H1 (cell line): ENCODE measurements around the gene DIPK1A. TPM values are rescaled to one million over a fixed set of nuclear protein-coding genes. Genes with fewer than 3 reads are reported as not detected.

ENCODE experiments used
- CTCF ChIA-PET: fragments of 300-600 bp; sonication (Branson Sonifier 250); formaldehyde crosslinking; loops from one replicate; lab custom pipeline; 2021; ENCODE audit not compliant: partially characterized antibody; lab: Charles Lee
- POLR2A ChIA-PET: fragments of 300-600 bp; sonication (Branson Sonifier 250); formaldehyde crosslinking; loops from one replicate; lab custom pipeline; 2021; ENCODE audit warnings: inconsistent platforms; ENCODE audit not compliant: partially characterized antibody; lab: Charles Lee
- DNase-seq, 2 experiments: peaks; one replicate each; pipeline versions ENCODE4 v3.0.0 to v3.0.0-alpha.2; 2010 to 2022; ENCODE audit warnings: low spot score in 2 of 2, low read depth in 1 of 2, mixed read lengths in 1 of 2
- FAIRE-seq: peaks from 2 replicates; lab custom pipeline; 2011; peaks lifted over from hg19 to GRCh38; lab: Jason Lieb, UNC
- H2AFZ ChIP-seq: 2 replicates; pipeline ENCODE4 v1.8.1; 2012; ENCODE audit warnings: low read length, inconsistent platforms
- H2AK5ac ChIP-seq: 2 replicates; pipeline ENCODE4 v1.6.1; 2013; ENCODE audit warnings: low read depth, low read length
- H2BK120ac ChIP-seq: replicated peaks from 2 replicates; pipeline ENCODE3; 2013; ENCODE audit warnings: low read depth, low read length, inconsistent platforms
- H2BK12ac ChIP-seq: 2 replicates; pipeline ENCODE4 v1.6.1; 2013; ENCODE audit warnings: low read depth, low read length
- H2BK15ac ChIP-seq: 2 replicates; pipeline ENCODE4 v1.6.1; 2013; ENCODE audit warnings: low read length
- H2BK20ac ChIP-seq: 2 replicates; pipeline ENCODE4 v1.6.1; 2013; ENCODE audit warnings: low read length
- H2BK5ac ChIP-seq: 2 replicates; pipeline ENCODE4 v1.6.1; 2013; ENCODE audit warnings: low read depth, low read length
- H3K14ac ChIP-seq: 2 replicates; pipeline ENCODE4 v1.6.1; 2013; ENCODE audit warnings: inconsistent platforms; ENCODE audit not compliant: insufficient read length
- H3K18ac ChIP-seq: 2 replicates; pipeline ENCODE4 v1.6.1; 2013; ENCODE audit warnings: low read length; ENCODE audit errors: extremely low read depth
- H3K23ac ChIP-seq: 2 replicates; pipeline ENCODE4 v1.6.1; 2013; ENCODE audit warnings: inconsistent platforms; ENCODE audit not compliant: insufficient read length
- H3K23me2 ChIP-seq: 2 replicates; pipeline ENCODE4 v1.6.1; 2013; ENCODE audit warnings: low read depth, low read length
- H3K27ac ChIP-seq: 2 replicates; pipeline ENCODE4 v1.6.1; 2011; ENCODE audit warnings: low read depth, low read length, inconsistent platforms
- H3K27me3 ChIP-seq, 4 experiments: replicated peaks in 1 of 4; 1 replicate in 1 of 4; 2 replicates in 3 of 4; pipeline versions ENCODE4 v1.6.1 to v1.8.1; 2011 to 2013; ENCODE audit warnings: low read length in 3 of 4, mild to moderate bottlenecking in 3 of 4, inconsistent platforms in 2 of 4, mixed read lengths in 2 of 4, moderate library complexity in 1 of 4; ENCODE audit not compliant: control insufficient read depth in 3 of 4, insufficient read depth in 3 of 4; ENCODE audit errors: extremely low read depth in 1 of 4
- H3K36me3 ChIP-seq, 4 experiments: 2 replicates each; pipeline versions ENCODE4 v1.6.1 to v1.8.1; 2011 to 2013; ENCODE audit warnings: mild to moderate bottlenecking in 4 of 4, low read length in 3 of 4, moderate library complexity in 2 of 4, control low read depth in 1 of 4, inconsistent platforms in 1 of 4; ENCODE audit not compliant: insufficient read depth in 4 of 4, control insufficient read depth in 2 of 4
- H3K4ac ChIP-seq: replicated peaks from 2 replicates; pipeline ENCODE3; 2013; ENCODE audit warnings: low read length, low read depth, mixed read lengths, inconsistent platforms; ENCODE audit not compliant: insufficient read length
- H3K4me1 ChIP-seq, 4 experiments: replicated peaks in 1 of 4; 1 replicate in 1 of 4; 2 replicates in 3 of 4; pipeline versions ENCODE4 v1.6.1 to v1.8.1; 2011 to 2013; ENCODE audit warnings: low read length in 3 of 4, inconsistent platforms in 2 of 4, mixed read lengths in 1 of 4; ENCODE audit not compliant: insufficient read depth in 4 of 4, control insufficient read depth in 3 of 4
- H3K4me2 ChIP-seq, 2 experiments: 2 replicates each; pipeline versions ENCODE4 v1.6.1 to v1.8.1; 2011 to 2013; ENCODE audit warnings: low read depth in 2 of 2, low read length in 2 of 2, control low read depth in 1 of 2, inconsistent platforms in 1 of 2, mild to moderate bottlenecking in 1 of 2; ENCODE audit not compliant: insufficient read depth in 1 of 2
- H3K4me3 ChIP-seq, 4 experiments: fragments of 200-600, 300-600 bp in 1 of 4; sonication (generic), shearing (Covaris generic), sonication (Bioruptor Twin) in 1 of 4; 2 replicates each; pipeline versions ENCODE4 v1.5.1 to v1.8.1; 2011 to 2016; ENCODE audit warnings: low read length in 4 of 4, low read depth in 3 of 4, control low read depth in 2 of 4, inconsistent platforms in 2 of 4, mild to moderate bottlenecking in 2 of 4, mixed read lengths in 1 of 4, moderate library complexity in 1 of 4; ENCODE audit not compliant: insufficient read depth in 2 of 4; ENCODE audit errors: extremely low read depth in 1 of 4
- H3K56ac ChIP-seq: replicated peaks from 2 replicates; pipeline ENCODE3; 2013; ENCODE audit warnings: low read depth, mild to moderate bottlenecking, mixed read lengths, low read length, inconsistent platforms; ENCODE audit not compliant: insufficient read length
- H3K79me1 ChIP-seq: 2 replicates; pipeline ENCODE4 v1.6.1; 2013; ENCODE audit warnings: low read depth, low read length, control low read depth
- H3K79me2 ChIP-seq, 2 experiments: 2 replicates each; pipeline versions ENCODE4 v1.6.1 to v1.8.1; 2012 to 2013; ENCODE audit warnings: low read length in 2 of 2, mild to moderate bottlenecking in 2 of 2, inconsistent platforms in 1 of 2; ENCODE audit not compliant: insufficient read depth in 2 of 2, control insufficient read depth in 1 of 2
- H3K9ac ChIP-seq, 4 experiments: replicated peaks in 1 of 4; 1 replicate in 1 of 4; 2 replicates in 3 of 4; pipeline versions ENCODE4 v1.6.1 to v1.8.1; 2011 to 2013; ENCODE audit warnings: low read depth in 3 of 4, low read length in 3 of 4, control low read depth in 2 of 4, mild to moderate bottlenecking in 2 of 4, moderate library complexity in 2 of 4, inconsistent platforms in 1 of 4; ENCODE audit errors: extremely low read depth in 1 of 4
- H3K9me3 ChIP-seq, 2 experiments: 2 replicates each; pipeline versions ENCODE4 v1.6.1 to v1.8.1; 2012 to 2013; ENCODE audit warnings: mild to moderate bottlenecking in 2 of 2, moderate library complexity in 2 of 2, control low read depth in 1 of 2, inconsistent platforms in 1 of 2, low read depth in 1 of 2, low read length in 1 of 2, mixed read lengths in 1 of 2; ENCODE audit not compliant: insufficient read depth in 2 of 2
- H4K20me1 ChIP-seq, 2 experiments: replicated peaks in 1 of 2; 2 replicates each; pipeline versions ENCODE3 to v1.8.1; 2011 to 2013; ENCODE audit warnings: inconsistent platforms in 2 of 2, low read length in 2 of 2, mild to moderate bottlenecking in 1 of 2; ENCODE audit not compliant: insufficient read depth in 2 of 2, control insufficient read depth in 1 of 2
- H4K5ac ChIP-seq: 2 replicates; pipeline ENCODE4 v1.6.1; 2013; ENCODE audit warnings: low read length, low read depth, mixed read lengths, inconsistent platforms; ENCODE audit not compliant: insufficient read length
- H4K8ac ChIP-seq: 2 replicates; pipeline ENCODE4 v1.8.0; 2013; ENCODE audit warnings: mild to moderate bottlenecking, moderate library complexity, low read length, inconsistent platforms; ENCODE audit not compliant: insufficient read depth; ENCODE audit errors: extremely low read depth
- H4K91ac ChIP-seq: replicated peaks from 2 replicates; pipeline ENCODE3; 2013; ENCODE audit warnings: low read length, mixed read lengths, inconsistent platforms; ENCODE audit not compliant: insufficient read length
- ASH2L ChIP-seq: fragments of 200-600, 300-600 bp; sonication (generic); IDR thresholded peaks from one replicate; pipeline ENCODE4 v1.7.1; 2017; ENCODE audit warnings: low read length
- BCL11A ChIP-seq, 2 experiments: IDR thresholded peaks; one replicate each; pipeline ENCODE4 v1.6.1; 2011; ENCODE audit warnings: low read depth in 2 of 2, low read length in 2 of 2, mild to moderate bottlenecking in 2 of 2
- CBX5 ChIP-seq: fragments of 300-800, 300-1000 bp; sonication (generic); IDR thresholded peaks from 2 replicates; pipeline ENCODE4 v1.7.1; 2016; ENCODE audit warnings: antibody characterized with exemption, low read length, low read depth
- GABPA ChIP-seq: IDR thresholded peaks from 2 replicates; pipeline ENCODE4 v1.6.1; 2011; ENCODE audit warnings: mild to moderate bottlenecking, low read length, moderate library complexity, borderline replicate concordance; ENCODE audit not compliant: insufficient read depth
- NANOG ChIP-seq: IDR thresholded peaks from 2 replicates; pipeline ENCODE4 v1.6.1; 2011; ENCODE audit warnings: low read length, low read depth, mild to moderate bottlenecking, inconsistent platforms; ENCODE audit not compliant: insufficient read depth, poor library complexity, severe bottlenecking
- POU5F1 ChIP-seq: IDR thresholded peaks from 2 replicates; pipeline ENCODE4 v1.6.1; 2011; ENCODE audit warnings: low read depth, mild to moderate bottlenecking, low read length, moderate library complexity
- RFX5 ChIP-seq: IDR thresholded peaks from 2 replicates; pipeline ENCODE4 v1.6.1; 2011; ENCODE audit warnings: low read depth, low read length, improper control_type of control experiment, borderline replicate concordance
- SAP30 ChIP-seq: fragments of 300-600 bp; sonication (generic); IDR thresholded peaks from 2 replicates; pipeline ENCODE4 v1.7.1; 2012; ENCODE audit warnings: low read length, moderate library complexity, mild to moderate bottlenecking, inconsistent platforms; ENCODE audit not compliant: insufficient read depth, insufficient replicate concordance
- SP2 ChIP-seq: IDR thresholded peaks from 2 replicates; pipeline ENCODE4 v1.6.1; 2012; ENCODE audit warnings: mild to moderate bottlenecking, low read length, inconsistent platforms
- USF2 ChIP-seq: IDR thresholded peaks from 2 replicates; pipeline ENCODE4 v1.6.1; 2011; ENCODE audit warnings: low read length, improper control_type of control experiment
- WGBS, 2 experiments: shearing (Covaris generic) in 1 of 2; methylation state at CpG; one replicate each; pipeline versions ENCODE4 v1.1.6 to v1.1.7; 2013 to 2015; ENCODE audit warnings: low lambda C conversion rate in 2 of 2, mixed read lengths in 2 of 2, inconsistent platforms in 1 of 2, low coverage in 1 of 2, missing lambda C conversion rate in 1 of 2; ENCODE audit not compliant: insufficient replicate concordance in 2 of 2, insufficient coverage in 1 of 2, insufficient read length in 1 of 2; ENCODE audit errors: extremely low coverage in 1 of 2, missing lambda C conversion rate in 1 of 2; 5-methylcytosine and 5-hydroxymethylcytosine counted together
- polyA plus RNA-seq, 7 experiments: library from polyadenylated mRNA; depleted of rRNA in 3 of 7; stranded (reverse) in 5 of 7; unstranded in 2 of 7; fragments of >200 nt in 5 of 7; fragments of 200-250 nt in 2 of 7; gene quantifications; 1 replicate in 5 of 7; 2 replicates in 1 of 7; 4 replicates in 1 of 7; pipeline versions ENCODE4 v1.2.1 to v1.2.3, GENCODE V29; 2011 to 2013; ENCODE audit warnings: missing spikeins in 2 of 7, mixed read lengths in 2 of 7
- total RNA-seq: library from RNA; stranded (reverse); fragmentation: NEBNext Ultra II Directional; extraction: Animal tissue kit (Norgen Biotek cat#: 25700); gene quantifications from 2 replicates; pipeline ENCODE4 v1.2.1, GENCODE V29; 2021

The DIPK1A gene
- total and polyA plus RNA-seq, 2 of the 8 experiments (the other 6 are each of a cell fraction or from before 2014, with no cell fraction given), result 2.5 to 5.0 TPM

DNA sequence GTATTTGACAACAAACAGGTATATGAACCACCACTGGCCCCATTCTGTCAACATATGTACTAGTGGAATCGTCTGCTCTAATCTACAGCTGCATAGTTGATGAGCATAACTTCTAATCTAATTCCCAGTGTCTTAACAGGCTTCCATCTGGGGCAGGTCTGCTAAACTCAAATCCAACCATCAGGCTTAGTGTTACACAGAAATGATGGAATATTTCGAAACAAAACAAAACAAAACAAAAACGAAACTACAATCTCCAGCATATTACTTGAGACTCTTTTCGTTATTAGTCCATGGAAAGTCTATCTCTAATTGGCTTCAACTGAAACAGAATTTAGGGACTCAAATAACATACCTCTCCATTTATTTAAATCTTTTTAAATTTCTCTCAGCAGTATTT lies 37.6 kb downstream of the DIPK1A start:
- CTCF ChIA-PET, result interaction anchor here (0.6 to 1.6 kb wide), 3 partner anchors 20 to 694 kb away, joined by 3 to 4 read pairs (median 3); no protein-coding TSS in a partner anchor
- no peak for TF ChIP-seq NANOG
- no peak for TF ChIP-seq CBX5
- no peak for TF ChIP-seq SAP30
- TF ChIP-seq POU5F1, result no peak
- TF ChIP-seq USF2, result no peak
- no peak for TF ChIP-seq GABPA
- no peak for TF ChIP-seq RFX5
- no peak for TF ChIP-seq ASH2L
- TF ChIP-seq BCL11A (IDR thresholded peaks at IDR 0.05; ENCODE audit: low read depth in 2 of 2, low read length in 2 of 2), result no peak
- TF ChIP-seq SP2, result no peak
- TF ChIP-seq, all 59 proteins: peak for 0
- H3K27me3 ChIP-seq, result no peaks in the 10 kb centered on the region
- no peaks in the 10 kb centered on the region for H4K20me1 ChIP-seq
- no peak overlapping the region for H3K56ac ChIP-seq
- H3K27ac ChIP-seq, result no peak overlapping the region
- H3K9ac ChIP-seq, result no peak overlapping the region
- H3K4me1 ChIP-seq, result no peaks in the 10 kb centered on the region
- H3K79me1 ChIP-seq, result no peaks in the 10 kb centered on the region
- H2BK20ac ChIP-seq, result no peak overlapping the region
- no peaks in the 10 kb centered on the region for H3K23me2 ChIP-seq
- POLR2A ChIA-PET, result interaction anchor here (0.7 kb wide), 1 partner anchor 1127 kb away, joined by 3 read pairs; no protein-coding TSS in a partner anchor
- H3K23ac ChIP-seq, result no peak overlapping the region
- H3K14ac ChIP-seq, result no peak overlapping the region
- no peak overlapping the region for H4K91ac ChIP-seq
- H2BK12ac ChIP-seq, result no peak overlapping the region
- no peak overlapping the region for H3K4ac ChIP-seq
- no peak overlapping the region for H4K5ac ChIP-seq
- H3K79me2 ChIP-seq, result no peaks in the 10 kb centered on the region
- peaks cover 0 to 2% of the 10 kb centered on the region in 2 experiments; a peak in 1 of 4 replicates for H3K9me3 ChIP-seq
- H2AK5ac ChIP-seq, result no peak overlapping the region
- H2BK15ac ChIP-seq, result no peak overlapping the region
- no peak overlapping the region for H3K4me2 ChIP-seq
- no peak overlapping the region for H2AFZ ChIP-seq
- no peak for FAIRE-seq
- no peak overlapping the region for H3K18ac ChIP-seq
- H3K36me3 ChIP-seq, result no peaks in the 10 kb centered on the region
- H4K8ac ChIP-seq, result no peak overlapping the region
- no peak overlapping the region for H2BK5ac ChIP-seq
- no peak overlapping the region for H2BK120ac ChIP-seq
- H3K4me3 ChIP-seq, result no peak overlapping the region
- WGBS, 2 experiments, result 83% methylated on average over 4 of the region's 4 CpGs; no CpG with 5 or more reads in 1 of the 2 experiments
- no peak for DNase-seq
